HuH-7.5 (cell line): ENCODE data around the gene TMEM207.

Experiments
- DNase-seq: peaks from one replicate; pipeline ENCODE4 v3.0.0; 2011; ENCODE audit warnings: low spot score

Gene TMEM207

GRCh38 chr3:190444006-190444405, 5.7 kb downstream of the TMEM207 start:
- DNase-seq: no peak

GRCh38 chr3:190443257-190443656, 6.4 kb downstream of the TMEM207 start:
- no peak for DNase-seq

- no peak for DNase-seq
Observed at GRCh38 chr3:190442240-190442639, 7.5 kb downstream of the TMEM207 start.

GRCh38 chr3:190436331-190436730, 13.4 kb downstream of the TMEM207 start:
- no peak for DNase-seq

- DNase-seq: no peak
Observed at GRCh38 chr3:190435618-190436017, 14.1 kb downstream of the TMEM207 start.

- DNase-seq: no peak
Observed at GRCh38 chr3:190433626-190434025, 16.1 kb downstream of the TMEM207 start.

GRCh38 chr3:190432216-190432615, 17.5 kb downstream of the TMEM207 start:
- DNase-seq: no peak

GRCh38 chr3:190430906-190431305, 18.8 kb downstream of the TMEM207 start:
- DNase-seq: no peak

- no peak for DNase-seq
Observed at GRCh38 chr3:190429681-190430080, 20.0 kb downstream of the TMEM207 start.

- DNase-seq: no peak
Observed at GRCh38 chr3:190426806-190427507, 22.7 kb downstream of the TMEM207 start.

GRCh38 chr3:190425833-190426232, 23.9 kb downstream of the TMEM207 start:
- no peak for DNase-seq

- peak; percentile 15 for DNase-seq
Observed at GRCh38 chr3:190424478-190425439, 24.9 kb downstream of the TMEM207 start.

- DNase-seq: no peak
Observed at GRCh38 chr3:190424108-190424477, 25.6 kb downstream of the TMEM207 start.

GRCh38 chr3:190414297-190414696, 35.4 kb downstream of the TMEM207 start:
- no peak for DNase-seq

- DNase-seq: no peak
Observed at GRCh38 chr3:190404715-190405114, 45.0 kb downstream of the TMEM207 start.

- no peak for DNase-seq
Observed at GRCh38 chr3:190401963-190402362, 47.7 kb downstream of the TMEM207 start.

- DNase-seq: no peak
Observed at GRCh38 chr3:190399677-190400076, 50.0 kb downstream of the TMEM207 start.

GRCh38 chr3:190397889-190398288, 51.8 kb downstream of the TMEM207 start:
- DNase-seq: no peak

- no peak for DNase-seq
Observed at GRCh38 chr3:190396001-190396400, 53.7 kb downstream of the TMEM207 start.

- no peak for DNase-seq
Observed at GRCh38 chr3:190388703-190389102, 61.0 kb downstream of the TMEM207 start.

GRCh38 chr3:190387578-190388213, 62.0 kb downstream of the TMEM207 start, which contains the start of gene CLDN16:
Gene CLDN16 (plus strand): TSS chr3:190388163. CDS start chr3:190388330, 167 bp downstream.
- no peak for DNase-seq
